GM21717 (cell line): ENCODE measurements around the gene MMP13.
"Not testable (repeated sequence)": the region's sequence is repeated elsewhere in the genome, so short reads cannot be mapped to it uniquely, and the experiment has no call there.

Experiments
- ATAC-seq: cut with Tn5 transposase; IDR thresholded peaks from one replicate; pipeline ENCODE4 v1.9.1; 2021; ENCODE audit warnings: mild to moderate bottlenecking, moderate library complexity; ENCODE audit not compliant: unreplicated experiment

Gene MMP13

GRCh38 chr11:102955624-102956023 is at the start of gene MMP13:
Gene MMP13, minus strand, starts transcription at chr11:102955732. Its CDS starts 27 bp downstream, at chr11:102955705.
- no peak for ATAC-seq

- ATAC-seq = not testable (repeated sequence)
These were observed 48.7 kb upstream of the MMP13 start for GRCh38 chr11:103004234-103004633.

GRCh38 chr11:102994105-102994504 is 38.6 kb upstream of the MMP13 start:
- ATAC-seq = no peak

GRCh38 chr11:102991776-102992175 is 36.2 kb upstream of the MMP13 start:
- no peak for ATAC-seq

- ATAC-seq = no peak
These were observed 34.6 kb upstream of the MMP13 start for GRCh38 chr11:102990145-102990544.

- no peak for ATAC-seq
These were observed 34.0 kb upstream of the MMP13 start for GRCh38 chr11:102989379-102990047.

- no peak for ATAC-seq
These were observed 31.3 kb upstream of the MMP13 start for GRCh38 chr11:102986815-102987214.

GRCh38 chr11:102985850-102986249 is 30.3 kb upstream of the MMP13 start:
- no peak for ATAC-seq

GRCh38 chr11:102983486-102983885 is 28.0 kb upstream of the MMP13 start:
- no peak for ATAC-seq

- peak; percentile 74 for ATAC-seq
These were observed 25.9 kb upstream of the MMP13 start for GRCh38 chr11:102981324-102981910.

- ATAC-seq = no peak
These were observed 19.2 kb upstream of the MMP13 start for GRCh38 chr11:102974552-102975280.

- ATAC-seq = not testable (repeated sequence)
These were observed 18.2 kb upstream of the MMP13 start for GRCh38 chr11:102973698-102974097.

- ATAC-seq = no peak
These were observed 17.3 kb upstream of the MMP13 start for GRCh38 chr11:102972853-102973252.

GRCh38 chr11:102971766-102972165 is 16.2 kb upstream of the MMP13 start:
- ATAC-seq = no peak

GRCh38 chr11:102967497-102967896 is 12.0 kb upstream of the MMP13 start:
- no peak for ATAC-seq

- no peak for ATAC-seq
These were observed 10.5 kb upstream of the MMP13 start for GRCh38 chr11:102966011-102966410.

- ATAC-seq = no peak
These were observed 9.3 kb upstream of the MMP13 start for GRCh38 chr11:102964867-102965266.

- ATAC-seq = no peak
These were observed 2.4 kb upstream of the MMP13 start for GRCh38 chr11:102957953-102958352.

- ATAC-seq = no peak
These were observed 4.9 kb downstream of the MMP13 start for GRCh38 chr11:102950622-102951081.

GRCh38 chr11:102946237-102946636 is 9.3 kb downstream of the MMP13 start:
- no peak for ATAC-seq

- ATAC-seq = peak; percentile 83
These were observed 14.6 kb downstream of the MMP13 start for GRCh38 chr11:102940714-102941588.
